ACC112 (cell line): ENCODE results near the gene GNG13.

Source experiments
- H2AFZ ChIP-seq: fragments of 200-600 bp; sonication (generic); one replicate; pipeline ENCODE4 v1.6.0; 2017; ENCODE audit warnings: antibody characterized with exemption, low read length; ENCODE audit not compliant: unreplicated experiment
- H3K27ac ChIP-seq: fragments of 200-600 bp; sonication (generic); 2 replicates; pipeline ENCODE4 v1.5.1; 2014; ENCODE audit warnings: low read depth, mild to moderate bottlenecking, antibody characterized with exemption, low read length, moderate library complexity
- H3K27me3 ChIP-seq: fragments of 200-600 bp; sonication (generic); 2 replicates; pipeline ENCODE4 v1.6.1; 2014; ENCODE audit warnings: mild to moderate bottlenecking, antibody characterized with exemption, low read length, moderate library complexity, mixed read lengths; ENCODE audit not compliant: insufficient read depth
- H3K36me3 ChIP-seq: fragments of 200-600 bp; sonication (generic); 2 replicates; pipeline ENCODE4 v1.6.1; 2016; ENCODE audit warnings: mild to moderate bottlenecking, antibody characterized with exemption, low read length, moderate library complexity, mixed read lengths; ENCODE audit not compliant: insufficient read depth
- H3K4me1 ChIP-seq: fragments of 200-600 bp; sonication (generic); one replicate; pipeline ENCODE4 v1.6.1; 2016; ENCODE audit warnings: low read length, mixed read lengths; ENCODE audit not compliant: insufficient read depth, unreplicated experiment, control insufficient read depth
- H3K4me3 ChIP-seq: fragments of 200-600 bp; sonication (generic); 2 replicates; pipeline ENCODE4 v1.5.1; 2014; ENCODE audit warnings: mild to moderate bottlenecking, low read depth, low read length
- H3K79me2 ChIP-seq: fragments of 200-600 bp; sonication (generic); one replicate; pipeline ENCODE4 v1.6.0; 2016; ENCODE audit warnings: low read length; ENCODE audit not compliant: control insufficient read depth, unreplicated experiment, insufficient read depth

Gene GNG13, protein sequence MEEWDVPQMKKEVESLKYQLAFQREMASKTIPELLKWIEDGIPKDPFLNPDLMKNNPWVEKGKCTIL

DNA sequence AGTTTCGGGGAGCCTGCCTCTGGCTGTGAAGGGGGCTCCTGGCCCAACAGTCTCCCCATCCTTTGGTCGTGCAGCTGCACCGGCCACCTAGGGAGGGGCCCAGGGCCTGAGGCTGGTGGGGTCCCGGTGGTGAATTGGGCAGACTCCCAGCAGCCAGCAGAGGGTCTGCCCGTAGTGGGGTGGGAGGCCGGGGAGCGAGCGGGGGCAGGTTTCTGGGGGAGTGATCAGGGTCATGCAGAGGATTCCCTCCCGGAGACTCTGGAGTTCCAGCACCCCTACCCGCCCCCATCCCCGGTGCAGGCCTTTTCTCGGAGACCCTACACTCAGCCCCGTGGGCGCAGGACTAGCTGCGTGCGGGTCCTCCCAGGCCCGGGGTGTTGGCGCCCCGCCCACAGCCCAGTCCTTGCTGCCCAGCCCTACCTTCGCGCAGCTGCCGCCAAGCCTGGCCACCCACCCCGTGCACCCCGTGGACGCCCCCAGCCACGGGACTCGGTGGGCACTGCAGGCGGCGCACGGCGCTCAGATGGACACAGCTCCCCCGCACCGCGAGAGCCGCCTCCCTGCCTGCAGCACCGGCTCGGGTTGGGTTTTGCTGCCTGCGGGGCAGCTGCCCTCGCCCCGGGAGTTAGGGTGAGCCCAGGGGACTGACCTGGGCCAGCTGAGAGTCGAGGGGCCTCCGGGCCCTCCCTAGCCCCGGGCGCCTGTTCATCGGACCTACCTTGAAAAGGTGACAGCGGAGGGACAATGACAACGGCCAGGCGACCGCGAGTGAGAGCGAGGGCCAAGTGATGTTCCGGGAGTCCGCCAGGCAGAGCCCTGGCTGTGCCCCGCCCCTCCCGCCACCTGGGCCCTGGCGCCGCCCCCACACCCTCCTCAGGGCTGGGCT is at the start of gene GNG13:
Gene GNG13, minus strand, starts transcription at position 787 of the 886 bp plus-strand sequence. CDS start 1,657 bp downstream, outside the sequence.
- Histone ChIP-seq H2AFZ (no peak within 1 kb of the TSS), H3K36me3 (peaks cover 5% of the 10 kb centered on the region; the same call in 1 of the 2 replicates), H3K79me2 (no peaks in the 10 kb centered on the region), H3K4me1 (no peaks in the 10 kb centered on the region), H3K27ac (no peak within 1 kb of the TSS), H3K4me3 (no peak within 1 kb of the TSS), H3K27me3 (peaks cover 32% of the 10 kb centered on the region)

- no peak overlapping the region for H3K27ac ChIP-seq
- H3K36me3 ChIP-seq, result no peaks in the 10 kb centered on the region
- no peak overlapping the region for H2AFZ ChIP-seq
- H3K79me2 ChIP-seq, result no peaks in the 10 kb centered on the region
- H3K4me3 ChIP-seq, result no peak overlapping the region
- no peaks in the 10 kb centered on the region for H3K4me1 ChIP-seq
- H3K27me3 ChIP-seq, result no peaks in the 10 kb centered on the region
Observed at GRCh38 chr16:848510-849253, 48.1 kb upstream of the GNG13 start.

DNA sequence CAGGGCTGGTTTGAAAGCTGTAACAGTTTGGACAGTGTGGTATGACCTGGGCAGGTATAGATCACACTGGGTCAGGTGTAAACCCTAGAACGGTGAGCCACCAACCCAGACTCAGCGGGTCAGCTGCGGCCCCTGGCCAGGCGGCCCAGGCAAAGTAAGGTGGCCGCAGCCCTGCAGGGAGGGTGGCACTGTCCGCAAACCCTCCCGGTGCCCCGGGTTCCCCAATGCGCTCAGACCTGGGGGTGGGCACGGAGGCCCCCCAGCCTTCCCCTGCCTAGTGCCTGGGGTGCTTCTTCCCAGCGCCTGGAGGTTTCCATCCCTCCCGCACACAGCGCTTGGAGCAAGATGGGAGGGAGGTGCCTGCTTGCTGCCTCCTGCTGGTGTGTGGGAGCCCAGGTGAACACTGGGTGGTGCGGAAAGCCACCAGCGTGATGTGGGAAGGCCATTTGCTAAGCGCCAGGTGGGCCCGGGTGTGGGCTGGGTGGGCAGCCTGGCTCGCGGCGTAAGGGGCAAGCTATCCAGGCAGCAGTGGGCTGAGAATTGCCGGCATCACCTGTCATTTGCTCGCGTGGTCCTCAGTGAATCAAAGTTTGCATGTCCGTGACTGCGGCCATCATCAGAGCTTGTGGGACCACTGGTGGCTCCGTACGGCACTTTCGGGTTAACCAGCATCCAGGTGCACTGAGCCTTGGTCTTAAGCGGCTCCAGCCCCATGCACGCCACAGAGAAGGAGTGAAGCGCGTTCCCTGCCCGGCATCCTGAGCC is 47.3 kb upstream of the GNG13 start:
- H3K27me3 ChIP-seq, result no peaks in the 10 kb centered on the region
- H3K4me1 ChIP-seq, result no peaks in the 10 kb centered on the region
- no peak overlapping the region for H2AFZ ChIP-seq
- H3K79me2 ChIP-seq, result no peaks in the 10 kb centered on the region
- no peak overlapping the region for H3K4me3 ChIP-seq
- H3K27ac ChIP-seq, result no peak overlapping the region
- H3K36me3 ChIP-seq, result no peaks in the 10 kb centered on the region

GRCh38 chr16:847151-847550 is 46.6 kb upstream of the GNG13 start:
- Histone ChIP-seq H3K36me3 (no peaks in the 10 kb centered on the region), H3K27me3 (no peaks in the 10 kb centered on the region), H3K4me1 (no peaks in the 10 kb centered on the region), H2AFZ (no peak overlapping the region), H3K27ac (no peak overlapping the region), H3K4me3 (no peak overlapping the region), H3K79me2 (no peaks in the 10 kb centered on the region)

DNA sequence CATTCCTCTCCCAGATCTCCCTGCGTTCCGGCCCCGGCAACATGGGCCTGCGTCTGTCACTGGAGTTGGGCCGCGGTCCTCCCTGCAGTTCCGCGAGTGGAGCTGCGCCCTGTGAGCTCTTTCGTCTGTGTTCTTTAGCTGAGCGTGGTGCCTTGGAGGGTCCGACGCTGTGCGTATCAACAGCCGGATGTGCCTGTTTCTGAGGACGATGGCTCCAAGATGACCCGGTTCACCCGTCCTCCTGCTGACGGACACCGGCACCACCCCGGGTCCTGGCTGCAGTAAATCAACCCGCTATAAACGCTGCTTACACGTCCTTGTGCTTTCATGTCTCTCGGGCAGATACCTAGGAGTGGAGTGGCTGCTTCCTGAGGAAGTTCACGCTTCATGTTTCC is 44.8 kb upstream of the GNG13 start:
- Histone ChIP-seq H3K4me1 (no peaks in the 10 kb centered on the region), H3K36me3 (no peaks in the 10 kb centered on the region), H3K4me3 (no peak overlapping the region), H3K27me3 (no peaks in the 10 kb centered on the region), H3K27ac (no peak overlapping the region), H2AFZ (no peak overlapping the region), H3K79me2 (no peaks in the 10 kb centered on the region)

GRCh38 chr16:844638-845350 is 44.3 kb upstream of the GNG13 start:
- no peaks in the 10 kb centered on the region for H3K4me1 ChIP-seq
- no peak overlapping the region for H2AFZ ChIP-seq
- no peaks in the 10 kb centered on the region for H3K79me2 ChIP-seq
- no peaks in the 10 kb centered on the region for H3K27me3 ChIP-seq
- no peaks in the 10 kb centered on the region for H3K36me3 ChIP-seq
- no peak overlapping the region for H3K4me3 ChIP-seq
- no peak overlapping the region for H3K27ac ChIP-seq

- H3K27ac ChIP-seq, result no peak overlapping the region
- H3K4me3 ChIP-seq, result no peak overlapping the region
- no peak overlapping the region for H2AFZ ChIP-seq
- no peaks in the 10 kb centered on the region for H3K4me1 ChIP-seq
- H3K79me2 ChIP-seq, result no peaks in the 10 kb centered on the region
- H3K36me3 ChIP-seq, result no peaks in the 10 kb centered on the region
- no peaks in the 10 kb centered on the region for H3K27me3 ChIP-seq
Observed at GRCh38 chr16:843771-844170, 43.2 kb upstream of the GNG13 start.

DNA sequence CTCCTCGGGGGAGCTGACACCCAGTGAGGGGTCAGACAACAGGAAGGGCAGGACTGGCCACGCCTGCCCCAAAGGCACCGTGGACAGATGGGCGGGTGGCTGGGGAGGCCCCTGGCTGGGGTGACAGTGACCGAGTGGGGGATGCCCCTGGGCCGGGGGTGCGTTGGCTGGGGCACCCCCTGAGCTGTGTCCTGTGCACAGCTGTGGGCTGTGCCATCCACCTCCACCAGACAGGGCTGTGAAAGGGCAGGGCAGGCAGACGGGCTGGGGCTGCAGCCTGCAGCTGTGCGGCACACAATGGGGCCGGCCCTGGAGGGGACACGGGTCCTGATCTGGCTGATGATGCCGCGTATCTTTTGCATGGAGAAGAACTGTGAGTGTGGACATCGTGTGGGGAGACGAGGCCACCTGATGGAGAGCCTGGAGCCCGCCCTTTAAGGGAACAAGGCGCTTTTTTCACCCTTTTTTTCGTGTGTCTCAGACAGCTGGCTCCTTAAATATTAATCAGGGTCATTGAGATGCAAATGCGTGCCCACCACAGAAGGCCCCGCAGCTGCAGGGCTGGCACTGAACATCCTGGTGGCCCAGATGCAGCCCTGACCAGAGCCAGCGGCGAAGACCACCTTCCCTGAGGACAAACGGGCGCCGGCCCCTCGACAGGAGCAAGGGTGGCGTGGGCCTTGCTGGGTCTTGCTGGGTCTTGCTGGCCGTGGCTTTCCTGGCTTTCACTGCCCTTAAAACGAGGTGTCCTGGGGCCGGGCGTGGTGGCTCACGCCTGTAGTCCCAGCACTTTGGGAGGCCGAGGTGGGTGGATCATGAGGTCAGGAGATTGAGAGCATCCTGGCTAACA is 42.4 kb upstream of the GNG13 start:
- Histone ChIP-seq H3K4me3 (no peak overlapping the region), H2AFZ (no peak overlapping the region), H3K36me3 (no peaks in the 10 kb centered on the region), H3K27ac (no peak overlapping the region), H3K27me3 (no peaks in the 10 kb centered on the region), H3K79me2 (no peaks in the 10 kb centered on the region), H3K4me1 (no peaks in the 10 kb centered on the region)

DNA sequence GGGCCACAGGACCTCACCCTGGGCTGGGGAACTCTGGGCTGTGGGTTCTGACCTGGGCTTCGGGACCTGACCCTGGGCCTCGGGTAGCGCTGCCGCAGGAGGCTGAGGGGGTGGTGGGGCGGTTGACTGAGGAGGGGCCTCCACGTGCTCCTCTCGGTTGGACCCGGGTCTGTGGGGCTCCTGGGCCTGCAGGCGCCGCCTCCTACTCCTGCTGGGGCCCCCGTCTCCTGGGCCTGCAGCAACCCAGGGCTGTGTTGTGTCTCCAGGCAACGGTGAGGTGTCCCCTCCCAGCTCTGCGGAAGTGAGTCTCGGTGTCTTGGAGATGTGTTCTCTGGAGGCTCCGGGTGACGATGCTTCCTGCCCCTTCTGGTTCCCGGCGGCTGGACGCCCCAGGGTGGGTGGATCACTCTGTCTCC is 41.5 kb upstream of the GNG13 start:
- no peak overlapping the region for H2AFZ ChIP-seq
- no peak overlapping the region for H3K27ac ChIP-seq
- H3K36me3 ChIP-seq, result no peaks in the 10 kb centered on the region
- no peaks in the 10 kb centered on the region for H3K27me3 ChIP-seq
- H3K4me1 ChIP-seq, result no peaks in the 10 kb centered on the region
- H3K4me3 ChIP-seq, result no peak overlapping the region
- no peaks in the 10 kb centered on the region for H3K79me2 ChIP-seq
